GM23338 (cell line): Measurements from ENCODE around the gene GFRA1. TPM values are rescaled to one million over a fixed set of nuclear protein-coding genes. Genes with fewer than 3 reads are reported as not detected.

Experiments
- ATAC-seq: fragments of 200-7000 bp; cut with Tn5 transposase; 3 replicates; pipeline ENCODE4 v1.9.1; 2020
- DNase-seq: peaks from one replicate; pipeline ENCODE4 v3.0.0-alpha.2; 2015; ENCODE audit warnings: low spot score
- H2AFZ ChIP-seq: fragments of 200-600 bp; sonication (generic); 2 replicates; pipeline ENCODE4 v1.8.0; 2016; ENCODE audit warnings: antibody characterized with exemption, mild to moderate bottlenecking, moderate library complexity
- H3F3A ChIP-seq: fragments of 200-600 bp; sonication (generic); replicated peaks from 2 replicates; pipeline ENCODE4 v1.8.0; 2017; ENCODE audit warnings: antibody characterized with exemption, mixed run types, low read depth
- H3K27ac ChIP-seq: fragments of 200-600 bp; sonication (generic); 2 replicates; pipeline ENCODE4 v1.6.1; 2016; ENCODE audit warnings: low read depth
- H3K27me3 ChIP-seq: fragments of 200-600 bp; sonication (generic); 2 replicates; pipeline ENCODE4 v1.8.0; 2016; ENCODE audit warnings: mild to moderate bottlenecking, mixed run types, moderate library complexity; ENCODE audit not compliant: insufficient read depth
- H3K36me3 ChIP-seq: fragments of 200-600 bp; sonication (generic); 2 replicates; pipeline ENCODE4 v1.8.0; 2016; ENCODE audit warnings: mild to moderate bottlenecking; ENCODE audit not compliant: insufficient read depth
- H3K4me1 ChIP-seq: fragments of 200-600 bp; sonication (generic); 2 replicates; pipeline ENCODE4 v1.8.0; 2016; ENCODE audit warnings: mild to moderate bottlenecking, moderate library complexity; ENCODE audit not compliant: insufficient read depth
- H3K4me2 ChIP-seq: fragments of 200-600 bp; sonication (generic); 2 replicates; pipeline ENCODE4 v1.7.1; 2017; ENCODE audit warnings: mixed run types
- H3K4me3 ChIP-seq: fragments of 200-600 bp; sonication (generic); 2 replicates; pipeline ENCODE4 v1.6.1; 2016; ENCODE audit warnings: mixed run types
- H3K79me2 ChIP-seq: fragments of 200-600 bp; sonication (generic); replicated peaks from 2 replicates; pipeline ENCODE4 v1.8.0; 2017; ENCODE audit warnings: mild to moderate bottlenecking; ENCODE audit not compliant: insufficient read depth
- H3K9me2 ChIP-seq: fragments of 200-600 bp; sonication (generic); 2 replicates; pipeline ENCODE4 v1.8.0; 2017; ENCODE audit not compliant: insufficient read depth
- H4K20me1 ChIP-seq: fragments of 200-600 bp; sonication (generic); replicated peaks from 2 replicates; pipeline ENCODE4 v1.8.0; 2017; ENCODE audit warnings: mild to moderate bottlenecking; ENCODE audit not compliant: insufficient read depth
- H3K27ac Mint-ChIP-seq: 2 replicates; pipeline ENCODE4 v1.8.0; 2020; ENCODE audit warnings: inconsistent platforms, mild to moderate bottlenecking, moderate library complexity, mixed read lengths
- H3K27me3 Mint-ChIP-seq: 3 replicates; pipeline ENCODE4 v1.8.0; 2022; ENCODE audit warnings: low read depth, mild to moderate bottlenecking, moderate library complexity, mixed read lengths, inconsistent platforms; ENCODE audit not compliant: insufficient read depth, poor library complexity
- H3K36me3 Mint-ChIP-seq: 3 replicates; pipeline ENCODE4 v1.8.0; 2021; ENCODE audit warnings: low read depth, mild to moderate bottlenecking, inconsistent platforms, moderate library complexity, mixed read lengths
- H3K4me1 Mint-ChIP-seq: 3 replicates; pipeline ENCODE4 v1.8.0; 2020; ENCODE audit warnings: mild to moderate bottlenecking, inconsistent platforms, mixed read lengths
- H3K4me3 Mint-ChIP-seq: 3 replicates; pipeline ENCODE4 v1.8.0; 2021; ENCODE audit warnings: moderate library complexity, mild to moderate bottlenecking, inconsistent platforms, mixed read lengths
- H3K9me3 Mint-ChIP-seq: 3 replicates; pipeline ENCODE4 v1.8.0; 2020; ENCODE audit warnings: moderate library complexity, mild to moderate bottlenecking, inconsistent platforms, mixed read lengths
- CREB1 ChIP-seq: fragments of 250-450 bp; sonication (Bioruptor Pico); IDR thresholded peaks from 2 replicates; pipeline ENCODE4 v1.5.0; 2020; ENCODE audit warnings: low read depth, mild to moderate bottlenecking, moderate library complexity
- CTCF ChIP-seq, 2 experiments: fragments of 200-600 bp in 1 of 2; sonication (generic) in 1 of 2; conservative IDR thresholded peaks; 2 replicates each; pipeline versions ENCODE4 v1.5.1 to v1.6.1; 2016 to 2017; ENCODE audit warnings: antibody characterized with exemption in 2 of 2, low read depth in 2 of 2, mild to moderate bottlenecking in 2 of 2, moderate library complexity in 1 of 2
- EZH2 ChIP-seq: fragments of 200-600 bp; sonication (generic); IDR thresholded peaks from one replicate; pipeline ENCODE4 v1.8.0; 2017; ENCODE audit warnings: antibody characterized with exemption, mild to moderate bottlenecking, low read depth; ENCODE audit not compliant: unreplicated experiment
- EZH2phosphoT487 ChIP-seq: fragments of 200-600 bp; sonication (generic); IDR thresholded peaks from one replicate; pipeline ENCODE4 v1.8.1; 2018; ENCODE audit warnings: antibody characterized with exemption; ENCODE audit not compliant: unreplicated experiment
- JUNB ChIP-seq: IDR thresholded peaks from one replicate; pipeline ENCODE4 v1.6.1; 2016; ENCODE audit warnings: antibody characterized with exemption; ENCODE audit not compliant: unreplicated experiment
- NANOG ChIP-seq: IDR thresholded peaks from 2 replicates; pipeline ENCODE4 v1.6.1; 2016; ENCODE audit warnings: antibody characterized with exemption, borderline replicate concordance
- POLR2AphosphoS5 ChIP-seq: IDR thresholded peaks from 2 replicates; pipeline ENCODE4 v1.6.1; 2016; ENCODE audit warnings: antibody characterized with exemption, low read depth
- STAT1 ChIP-seq: IDR thresholded peaks from one replicate; pipeline ENCODE4 v1.6.1; 2016; ENCODE audit warnings: antibody characterized with exemption; ENCODE audit not compliant: unreplicated experiment
- ZNF114 ChIP-seq: fragments of 250-450 bp; sonication (Bioruptor Pico); IDR thresholded peaks from 2 replicates; pipeline ENCODE4 v1.5.0; 2020; ENCODE audit warnings: mild to moderate bottlenecking, moderate library complexity
- ZNF331 ChIP-seq: fragments of 250-450 bp; sonication (Bioruptor Pico); IDR thresholded peaks from 2 replicates; pipeline ENCODE4 v1.5.0; 2020; ENCODE audit warnings: low read depth, mild to moderate bottlenecking, moderate library complexity
- ZNF462 ChIP-seq: fragments of 250-450 bp; sonication (Bioruptor Pico); IDR thresholded peaks from 2 replicates; pipeline ENCODE4 v1.5.0; 2020; ENCODE audit warnings: mild to moderate bottlenecking, moderate library complexity
- polyA plus RNA-seq: library from polyadenylated mRNA; unstranded; fragments of >200 nt; fragmentation: Nextera tagmentation; extraction: Ambion mirVana; gene quantifications from 2 replicates; pipeline ENCODE4 v1.2.1, GENCODE V29; 2016
- total RNA-seq: library from RNA; depleted of rRNA; stranded (reverse); fragments of >200 nt; shearing (Covaris generic); gene quantifications from 2 replicates; pipeline ENCODE4 v1.2.3, GENCODE V29; 2014
- TF ChIP-seq, protein P1 (sequence below): IDR thresholded peaks from one replicate; pipeline ENCODE4 v1.6.1; 2018; ENCODE audit warnings: antibody characterized with exemption; ENCODE audit not compliant: unreplicated experiment
- TF ChIP-seq, protein P2 (sequence below): IDR thresholded peaks from 2 replicates; pipeline ENCODE4 v1.6.1; 2016; ENCODE audit warnings: antibody characterized with exemption

GFRA1 gene
- total and polyA plus RNA-seq, 2 experiments from 2014 or later, result 1.4 to 2.8 TPM

DNA sequence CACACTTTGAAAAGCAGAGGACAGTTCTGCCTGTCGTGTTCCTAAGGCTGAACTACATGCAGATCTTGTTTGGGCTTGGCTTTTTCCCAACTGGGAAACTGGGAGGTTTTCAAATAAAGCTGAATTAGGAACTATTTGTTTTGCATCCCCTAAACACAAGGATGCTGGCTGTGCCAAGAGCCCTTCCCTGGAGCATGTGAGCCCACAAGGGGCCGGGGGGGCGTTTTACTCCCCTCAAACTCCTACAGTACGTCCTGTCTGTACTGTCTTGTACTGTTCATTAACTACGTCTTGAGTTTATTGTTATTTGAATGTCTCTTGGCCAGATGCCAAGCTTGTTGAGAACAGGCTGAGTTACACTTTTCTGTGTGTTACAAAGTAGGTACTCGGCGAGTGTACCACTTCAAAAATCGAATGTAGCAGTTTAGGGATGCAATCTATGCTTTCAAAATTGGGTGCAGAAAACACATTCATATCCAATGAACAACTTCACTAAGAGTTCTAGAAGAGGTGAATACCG is 94.9 kb downstream of the GFRA1 start:
- H3K36me3 ChIP-seq, result no peaks in the 10 kb centered on the region
- H3K79me2 ChIP-seq, result no peaks in the 10 kb centered on the region
- Mint-ChIP-seq H3K36me3 (no peaks in the 10 kb centered on the region), H3K27ac (no peak overlapping the region), H3K4me3 (no peak overlapping the region), H3K4me1 (peaks cover 10% of the 10 kb centered on the region; the same call in 2 of the 3 replicates), H3K9me3 (no peaks in the 10 kb centered on the region), H3K27me3 (peaks cover 5% of the 10 kb centered on the region)
- no peak overlapping the region for H3K27ac ChIP-seq
- H3K4me1 ChIP-seq, result no peaks in the 10 kb centered on the region
- TF ChIP-seq NANOG (no peak), ZNF114 (CRISPR knock-in tag) (no peak), ZNF331 (CRISPR knock-in tag) (no peak), POLR2AphosphoS5 (no peak), JUNB (no peak), ZNF462 (CRISPR knock-in tag) (no peak), CREB1 (CRISPR knock-in tag) (no peak), EZH2 (no peak), EZH2phosphoT487 (no peak), CTCF (conservative IDR thresholded peaks at IDR 0.05; ENCODE audit: low read depth in 2 of 2) (no peak), STAT1 (no peak)
- TF ChIP-seq, protein P1, sequence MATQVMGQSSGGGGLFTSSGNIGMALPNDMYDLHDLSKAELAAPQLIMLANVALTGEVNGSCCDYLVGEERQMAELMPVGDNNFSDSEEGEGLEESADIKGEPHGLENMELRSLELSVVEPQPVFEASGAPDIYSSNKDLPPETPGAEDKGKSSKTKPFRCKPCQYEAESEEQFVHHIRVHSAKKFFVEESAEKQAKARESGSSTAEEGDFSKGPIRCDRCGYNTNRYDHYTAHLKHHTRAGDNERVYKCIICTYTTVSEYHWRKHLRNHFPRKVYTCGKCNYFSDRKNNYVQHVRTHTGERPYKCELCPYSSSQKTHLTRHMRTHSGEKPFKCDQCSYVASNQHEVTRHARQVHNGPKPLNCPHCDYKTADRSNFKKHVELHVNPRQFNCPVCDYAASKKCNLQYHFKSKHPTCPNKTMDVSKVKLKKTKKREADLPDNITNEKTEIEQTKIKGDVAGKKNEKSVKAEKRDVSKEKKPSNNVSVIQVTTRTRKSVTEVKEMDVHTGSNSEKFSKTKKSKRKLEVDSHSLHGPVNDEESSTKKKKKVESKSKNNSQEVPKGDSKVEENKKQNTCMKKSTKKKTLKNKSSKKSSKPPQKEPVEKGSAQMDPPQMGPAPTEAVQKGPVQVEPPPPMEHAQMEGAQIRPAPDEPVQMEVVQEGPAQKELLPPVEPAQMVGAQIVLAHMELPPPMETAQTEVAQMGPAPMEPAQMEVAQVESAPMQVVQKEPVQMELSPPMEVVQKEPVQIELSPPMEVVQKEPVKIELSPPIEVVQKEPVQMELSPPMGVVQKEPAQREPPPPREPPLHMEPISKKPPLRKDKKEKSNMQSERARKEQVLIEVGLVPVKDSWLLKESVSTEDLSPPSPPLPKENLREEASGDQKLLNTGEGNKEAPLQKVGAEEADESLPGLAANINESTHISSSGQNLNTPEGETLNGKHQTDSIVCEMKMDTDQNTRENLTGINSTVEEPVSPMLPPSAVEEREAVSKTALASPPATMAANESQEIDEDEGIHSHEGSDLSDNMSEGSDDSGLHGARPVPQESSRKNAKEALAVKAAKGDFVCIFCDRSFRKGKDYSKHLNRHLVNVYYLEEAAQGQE, result no peak
- TF ChIP-seq, protein P2, sequence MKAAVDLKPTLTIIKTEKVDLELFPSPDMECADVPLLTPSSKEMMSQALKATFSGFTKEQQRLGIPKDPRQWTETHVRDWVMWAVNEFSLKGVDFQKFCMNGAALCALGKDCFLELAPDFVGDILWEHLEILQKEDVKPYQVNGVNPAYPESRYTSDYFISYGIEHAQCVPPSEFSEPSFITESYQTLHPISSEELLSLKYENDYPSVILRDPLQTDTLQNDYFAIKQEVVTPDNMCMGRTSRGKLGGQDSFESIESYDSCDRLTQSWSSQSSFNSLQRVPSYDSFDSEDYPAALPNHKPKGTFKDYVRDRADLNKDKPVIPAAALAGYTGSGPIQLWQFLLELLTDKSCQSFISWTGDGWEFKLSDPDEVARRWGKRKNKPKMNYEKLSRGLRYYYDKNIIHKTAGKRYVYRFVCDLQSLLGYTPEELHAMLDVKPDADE, result no peak
- DNase-seq (no peak), ATAC-seq (no peak)
- no peak overlapping the region for H3K4me2 ChIP-seq
- H3K4me3 ChIP-seq, result no peak overlapping the region
- H3K27me3 ChIP-seq, result no peaks in the 10 kb centered on the region
- H2AFZ ChIP-seq, result no peak overlapping the region
- H3F3A ChIP-seq, result no peaks in the 10 kb centered on the region
- no peaks in the 10 kb centered on the region for H3K9me2 ChIP-seq
- no peaks in the 10 kb centered on the region for H4K20me1 ChIP-seq
